Measurements from ENCODE around the gene CRHR1. TPM values are rescaled to one million over a fixed set of nuclear protein-coding genes. Genes with fewer than 3 reads are reported as not detected.

CRHR1 gene
- total and polyA plus RNA-seq, 10 of the 15 experiments (the other 5 are each of a cell fraction or from before 2014, with no cell fraction given), result 0.08 TPM; not detected in 9

DNA sequence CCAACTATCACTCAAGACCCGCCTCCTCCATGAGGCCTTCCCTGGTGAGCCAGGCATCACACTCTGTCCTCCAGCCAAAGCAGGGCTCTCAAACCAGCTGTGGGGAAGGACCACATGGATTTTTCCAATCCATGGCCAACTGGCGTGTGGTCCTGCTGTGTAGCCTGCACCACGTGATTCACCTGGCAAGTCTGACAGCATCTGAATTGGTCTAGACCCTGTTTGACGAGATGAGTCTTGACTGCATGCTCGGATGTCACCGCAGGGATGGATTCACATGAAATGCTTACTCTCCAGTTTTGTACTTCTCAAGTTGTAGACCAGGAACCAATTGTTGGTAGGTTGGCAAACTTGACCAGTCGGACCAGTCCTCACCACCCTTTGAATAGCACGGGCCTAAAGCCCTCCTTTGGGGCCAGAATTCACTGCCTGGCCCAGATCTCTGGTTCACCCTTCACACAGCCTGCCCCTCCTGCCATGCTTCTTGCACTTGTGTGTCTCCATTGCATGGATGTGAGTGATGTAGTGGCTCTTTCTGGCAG is 9.9 kb downstream of the CRHR1 start:
- BruUV-seq (replicated peaks), result no TSS peak
- no peak for FAIRE-seq
- Histone ChIP-seq H3K4me3 (no peak overlapping the region), H3K9ac (ENCODE audit: control insufficient read depth, insufficient read depth, low read length) (no peak overlapping the region), H3K27me3 (replicated peaks in 1 of 2; ENCODE audit: control insufficient read depth in 2 of 2, insufficient read depth in 2 of 2, low read length in 1 of 2) (peaks cover 3 to 5% of the 10 kb centered on the region in 2 experiments; a peak in 3 of 4 replicates), H3K4me2 (ENCODE audit: control insufficient read depth, insufficient read depth) (no peak overlapping the region), H2AFZ (ENCODE audit: control insufficient read depth, low read depth, low read length) (no peak overlapping the region), H3K27ac (ENCODE audit: control insufficient read depth, insufficient read depth) (no peak overlapping the region), H3K9me3 (replicated peaks; ENCODE audit: control insufficient read depth, insufficient read depth, low read length) (no peaks in the 10 kb centered on the region), H3K36me3 (ENCODE audit: control insufficient read depth in 2 of 2, insufficient read depth in 2 of 2, low read length in 1 of 2) (no peaks in the 10 kb centered on the region), H3K4me1 (ENCODE audit: control insufficient read depth, insufficient read depth, low read length) (no peaks in the 10 kb centered on the region), H3K79me2 (ENCODE audit: control insufficient read depth, insufficient read depth, low read length) (no peaks in the 10 kb centered on the region), H4K20me1 (ENCODE audit: control insufficient read depth, insufficient read depth) (no peaks in the 10 kb centered on the region)
- CTCF ChIA-PET, result no interaction called here
- TF ChIP-seq MEF2B (IDR thresholded peaks at IDR 0.05; ENCODE audit: partially characterized antibody, poor library complexity, severe bottlenecking) (no peak), POLR2A (IDR thresholded peaks at IDR 0.05; ENCODE audit: low read depth, low read length) (no peak), KAT2A (conservative IDR thresholded peaks at IDR 0.05; ENCODE audit: control insufficient read depth, low read depth, low read length) (no peak), RUNX3 (IDR thresholded peaks at IDR 0.05; ENCODE audit: low read length) (no peak), PML (IDR thresholded peaks at IDR 0.05; ENCODE audit: low read length) (no peak), CHD1 (IDR thresholded peaks at IDR 0.05; ENCODE audit: low read depth, low read length) (no peak), SP1 (IDR thresholded peaks at IDR 0.05; ENCODE audit: low read depth, low read length) (no peak), NFYA (IDR thresholded peaks at IDR 0.05; ENCODE audit: borderline replicate concordance, low read depth, low read length) (no peak), FOXM1 (IDR thresholded peaks at IDR 0.05; ENCODE audit: low read depth, low read length) (no peak), ASH2L (IDR thresholded peaks at IDR 0.05; ENCODE audit: borderline replicate concordance, low read depth) (no peak)
- TF ChIP-seq, protein P1, sequence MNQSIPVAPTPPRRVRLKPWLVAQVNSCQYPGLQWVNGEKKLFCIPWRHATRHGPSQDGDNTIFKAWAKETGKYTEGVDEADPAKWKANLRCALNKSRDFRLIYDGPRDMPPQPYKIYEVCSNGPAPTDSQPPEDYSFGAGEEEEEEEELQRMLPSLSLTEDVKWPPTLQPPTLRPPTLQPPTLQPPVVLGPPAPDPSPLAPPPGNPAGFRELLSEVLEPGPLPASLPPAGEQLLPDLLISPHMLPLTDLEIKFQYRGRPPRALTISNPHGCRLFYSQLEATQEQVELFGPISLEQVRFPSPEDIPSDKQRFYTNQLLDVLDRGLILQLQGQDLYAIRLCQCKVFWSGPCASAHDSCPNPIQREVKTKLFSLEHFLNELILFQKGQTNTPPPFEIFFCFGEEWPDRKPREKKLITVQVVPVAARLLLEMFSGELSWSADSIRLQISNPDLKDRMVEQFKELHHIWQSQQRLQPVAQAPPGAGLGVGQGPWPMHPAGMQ (IDR thresholded peaks at IDR 0.05; ENCODE audit: borderline replicate concordance), result no peak
- TF ChIP-seq, protein P2, sequence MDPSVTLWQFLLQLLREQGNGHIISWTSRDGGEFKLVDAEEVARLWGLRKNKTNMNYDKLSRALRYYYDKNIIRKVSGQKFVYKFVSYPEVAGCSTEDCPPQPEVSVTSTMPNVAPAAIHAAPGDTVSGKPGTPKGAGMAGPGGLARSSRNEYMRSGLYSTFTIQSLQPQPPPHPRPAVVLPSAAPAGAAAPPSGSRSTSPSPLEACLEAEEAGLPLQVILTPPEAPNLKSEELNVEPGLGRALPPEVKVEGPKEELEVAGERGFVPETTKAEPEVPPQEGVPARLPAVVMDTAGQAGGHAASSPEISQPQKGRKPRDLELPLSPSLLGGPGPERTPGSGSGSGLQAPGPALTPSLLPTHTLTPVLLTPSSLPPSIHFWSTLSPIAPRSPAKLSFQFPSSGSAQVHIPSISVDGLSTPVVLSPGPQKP (IDR thresholded peaks at IDR 0.05; ENCODE audit: low read depth, low read length), result no peak
- POLR2A ChIA-PET, result no interaction called here
- intact Hi-C loops (cut with micrococcal nuclease; ENCODE audit: unreplicated experiment), result no loop called here
- no peak for ATAC-seq
- SMC1A ChIA-PET (ENCODE audit: uncharacterized antibody, unreplicated experiment), result no interaction called here
- no peak for DNase-seq (ENCODE audit: low read depth, low spot score)
- in situ Hi-C loops (cut with MboI), result no loop called here
- RAD21 ChIA-PET (ENCODE audit: unreplicated experiment), result no interaction called here
- whole genome bisulfite sequencing (ENCODE audit: insufficient coverage, insufficient replicate concordance, low lambda C conversion rate, missing lambda C conversion rate), result 27% methylated on average over 8 of the region's 8 CpGs

Data from GM12878 (cell line).